ENCODE results near the gene CFAP69. TPM values are rescaled to one million over a fixed set of nuclear protein-coding genes. Genes with fewer than 3 reads are reported as not detected.

CFAP69 gene
- total RNA-seq, 3 donors from 2014 or later (not counting 1 experiment from before 2014, with no cell fraction given) = 0.13 TPM; not detected in 2

- Mint-ChIP-seq H3K4me1 (peaks cover 3 to 8% of the 10 kb centered on the region in 2 donors), H3K4me3 (no peak overlapping the region), H3K9me3 (no peaks in the 10 kb centered on the region), H3K27ac (no peak overlapping the region), H3K36me3 (no peaks in the 10 kb centered on the region), H3K27me3 (ENCODE audit: low read depth in 2 of 2) (peaks cover 20 to 31% of the 10 kb centered on the region in 2 donors)
- Histone ChIP-seq H3K9me3 (ENCODE audit: control insufficient read depth, insufficient read depth, low read length) (no peaks in the 10 kb centered on the region), H3K4me3 (ENCODE audit: low read length) (no peak overlapping the region), H3K27me3 (ENCODE audit: control insufficient read depth, insufficient read depth, low read length) (no peaks in the 10 kb centered on the region), H3K27ac (ENCODE audit: low read length) (no peak overlapping the region), H3K36me3 (ENCODE audit: control insufficient read depth, insufficient read depth, low read length) (no peaks in the 10 kb centered on the region), H3K4me1 (ENCODE audit: control insufficient read depth, insufficient read depth, low read length) (no peaks in the 10 kb centered on the region)
- TF ChIP-seq, protein P1, sequence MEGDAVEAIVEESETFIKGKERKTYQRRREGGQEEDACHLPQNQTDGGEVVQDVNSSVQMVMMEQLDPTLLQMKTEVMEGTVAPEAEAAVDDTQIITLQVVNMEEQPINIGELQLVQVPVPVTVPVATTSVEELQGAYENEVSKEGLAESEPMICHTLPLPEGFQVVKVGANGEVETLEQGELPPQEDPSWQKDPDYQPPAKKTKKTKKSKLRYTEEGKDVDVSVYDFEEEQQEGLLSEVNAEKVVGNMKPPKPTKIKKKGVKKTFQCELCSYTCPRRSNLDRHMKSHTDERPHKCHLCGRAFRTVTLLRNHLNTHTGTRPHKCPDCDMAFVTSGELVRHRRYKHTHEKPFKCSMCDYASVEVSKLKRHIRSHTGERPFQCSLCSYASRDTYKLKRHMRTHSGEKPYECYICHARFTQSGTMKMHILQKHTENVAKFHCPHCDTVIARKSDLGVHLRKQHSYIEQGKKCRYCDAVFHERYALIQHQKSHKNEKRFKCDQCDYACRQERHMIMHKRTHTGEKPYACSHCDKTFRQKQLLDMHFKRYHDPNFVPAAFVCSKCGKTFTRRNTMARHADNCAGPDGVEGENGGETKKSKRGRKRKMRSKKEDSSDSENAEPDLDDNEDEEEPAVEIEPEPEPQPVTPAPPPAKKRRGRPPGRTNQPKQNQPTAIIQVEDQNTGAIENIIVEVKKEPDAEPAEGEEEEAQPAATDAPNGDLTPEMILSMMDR (IDR thresholded peaks at IDR 0.05) = no peak
- no peak for ATAC-seq
- intact Hi-C loops (cut with micrococcal nuclease) = no loop called here
- WGBS (ENCODE audit: insufficient coverage) = 94% methylated on average over 7 of the region's 9 CpGs
- DNase-seq = no peak
These were observed 5.2 kb upstream of the CFAP69 start for GRCh38 chr7:90239625-90240228.

DNA sequence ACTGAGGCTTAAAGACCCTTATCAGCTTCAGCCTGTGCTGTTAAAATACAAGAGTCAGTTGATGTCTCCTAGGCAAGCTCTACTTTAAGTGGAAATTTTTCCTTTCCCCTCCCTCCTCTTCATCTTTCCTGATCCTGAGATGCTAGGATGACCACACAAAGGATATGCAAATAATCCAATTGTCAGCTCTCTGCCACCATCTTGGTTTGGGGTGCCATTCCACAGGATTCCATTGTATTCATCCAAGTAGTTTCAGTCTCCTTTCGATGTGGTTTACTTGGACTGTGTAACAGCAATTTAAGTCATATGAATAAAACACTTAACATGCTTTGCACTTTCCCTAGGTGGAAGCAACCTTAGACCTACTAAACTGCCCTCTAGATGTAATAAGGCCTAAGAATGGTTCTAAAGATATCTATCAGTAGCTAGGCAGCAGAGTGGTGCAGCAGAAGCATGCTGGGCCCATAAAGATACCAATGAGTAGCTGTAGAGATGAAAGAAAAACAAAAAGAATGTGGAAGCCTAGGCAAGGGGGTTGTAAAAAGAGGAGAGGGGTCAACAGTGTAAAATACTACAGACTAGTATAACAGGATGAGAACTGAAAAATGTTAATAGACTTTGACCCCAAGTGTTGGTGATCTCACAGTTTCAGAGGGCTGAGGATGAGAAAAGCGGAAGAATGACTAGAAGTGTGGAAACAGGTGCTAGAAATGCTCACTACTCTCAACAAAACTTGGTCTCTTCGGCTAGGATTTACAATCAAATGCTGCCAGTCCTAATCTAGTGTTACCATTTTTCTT, 2.4 kb upstream of the CFAP69 start:
- Mint-ChIP-seq H3K36me3 (no peaks in the 10 kb centered on the region), H3K4me3 (peak overlapping the region; percentile 2), H3K27ac (no peak overlapping the region), H3K27me3 (ENCODE audit: low read depth in 2 of 2) (peaks cover 38 to 41% of the 10 kb centered on the region in 2 donors), H3K9me3 (no peaks in the 10 kb centered on the region), H3K4me1 (peaks cover 15 to 23% of the 10 kb centered on the region in 2 donors)
- Histone ChIP-seq H3K27ac (ENCODE audit: low read length) (no peak overlapping the region), H3K27me3 (ENCODE audit: control insufficient read depth, insufficient read depth, low read length) (peaks cover 2% of the 10 kb centered on the region), H3K4me3 (ENCODE audit: low read length) (no peak overlapping the region), H3K4me1 (ENCODE audit: control insufficient read depth, insufficient read depth, low read length) (peaks cover 8% of the 10 kb centered on the region), H3K36me3 (ENCODE audit: control insufficient read depth, insufficient read depth, low read length) (no peaks in the 10 kb centered on the region), H3K9me3 (ENCODE audit: control insufficient read depth, insufficient read depth, low read length) (no peaks in the 10 kb centered on the region)
- ATAC-seq (no peak), DNase-seq (no peak)
- WGBS (ENCODE audit: insufficient coverage) = 86% methylated on average over 3 of the region's 3 CpGs
- TF ChIP-seq, protein P1 (IDR thresholded peaks at IDR 0.05) = no peak
- intact Hi-C loops (cut with micrococcal nuclease) = no loop called here

- H3K4me3 ChIP-seq (ENCODE audit: low read length) = no peak overlapping the region
- Mint-ChIP-seq H3K4me3 (peak overlapping the region; percentile 89), H3K27ac (no peak overlapping the region), H3K4me1 (peaks cover 15 to 23% of the 10 kb centered on the region in 2 donors), H3K27me3 (ENCODE audit: low read depth in 2 of 2) (peaks cover 36 to 41% of the 10 kb centered on the region in 2 donors), H3K36me3 (no peaks in the 10 kb centered on the region), H3K9me3 (no peaks in the 10 kb centered on the region)
- peaks cover 2% of the 10 kb centered on the region for H3K27me3 ChIP-seq (ENCODE audit: control insufficient read depth, insufficient read depth, low read length)
- intact Hi-C loops (cut with micrococcal nuclease) = no loop called here
- peaks cover 8% of the 10 kb centered on the region for H3K4me1 ChIP-seq (ENCODE audit: control insufficient read depth, insufficient read depth, low read length)
- no peak for ATAC-seq
- WGBS (ENCODE audit: insufficient coverage) = 65% methylated on average over 1 of the region's 1 CpG
- no peak for DNase-seq
- TF ChIP-seq, protein P1 (IDR thresholded peaks at IDR 0.05) = no peak
- H3K27ac ChIP-seq (ENCODE audit: low read length) = no peak overlapping the region
- H3K9me3 ChIP-seq (ENCODE audit: control insufficient read depth, insufficient read depth, low read length) = no peaks in the 10 kb centered on the region
- no peaks in the 10 kb centered on the region for H3K36me3 ChIP-seq (ENCODE audit: control insufficient read depth, insufficient read depth, low read length)
These were observed 1.4 kb upstream of the CFAP69 start for GRCh38 chr7:90243556-90243955.

All from natural killer cell (primary cell).